GM20000 (cell line): ENCODE results near the gene DPRX.

ENCODE experiments used
- DNase-seq: peaks from one replicate; pipeline ENCODE4 v3.0.0; 2012; ENCODE audit warnings: low spot score
- CTCF ChIP-seq: IDR thresholded peaks from 2 replicates; pipeline ENCODE4 v1.5.1; 2012; ENCODE audit warnings: mild to moderate bottlenecking, control low read depth; ENCODE audit errors: extremely low read depth, missing control alignments

DPRX gene

GRCh38 chr19:53671663-53672062 is 39.9 kb downstream of the DPRX start:
- no peak for TF ChIP-seq CTCF
- no peak for DNase-seq
